B cell (primary cell): ENCODE measurements around the gene CHTOP. TPM values are rescaled to one million over a fixed set of nuclear protein-coding genes. Genes with fewer than 3 reads are reported as not detected.

Source experiments
- ATAC-seq: fragments of 200-7000 bp; cut with Tn5 transposase; one replicate; pipeline ENCODE4 v1.10.0; 2021; ENCODE audit warnings: low read depth, mild to moderate bottlenecking, moderate number of reproducible peaks, moderate library complexity
- CTCF ChIA-PET: fragments of 350-600 bp; sonication (Branson Sonifier 250); formaldehyde crosslinking; loops from one replicate; lab custom pipeline; 2021; ENCODE audit warnings: antibody characterized with exemption, inconsistent platforms; lab: Charles Lee
- POLR2A ChIA-PET: fragments of 350-600 bp; sonication (Branson Sonifier 250); formaldehyde crosslinking; loops from one replicate; lab custom pipeline; 2021; ENCODE audit warnings: antibody characterized with exemption; lab: Charles Lee
- DNase-seq: peaks from one replicate; pipeline ENCODE4 v3.0.0; 2013
- H2AFZ ChIP-seq: 2 replicates; pipeline ENCODE4 v1.6.1; 2012; ENCODE audit warnings: mild to moderate bottlenecking, low read depth, low read length; ENCODE audit not compliant: insufficient read depth, poor library complexity, severe bottlenecking
- H3K27ac ChIP-seq, 2 donors: 1 replicate in 1 of 2; 2 replicates in 1 of 2; pipeline ENCODE4 v1.5.1; 2012 to 2013; ENCODE audit warnings: low read length in 2 of 2, mild to moderate bottlenecking in 2 of 2, moderate library complexity in 1 of 2
- H3K27me3 ChIP-seq, 4 experiments: fragments of 200-600 bp in 1 of 4; sonication (generic) in 1 of 4; replicated peaks in 1 of 4; 1 replicate in 2 of 4; 2 replicates in 2 of 4; pipeline versions ENCODE4 v1.6.1 to v1.7.0; 2013 to 2016; ENCODE audit warnings: low read length in 3 of 4, mild to moderate bottlenecking in 2 of 4, mixed read lengths in 1 of 4, moderate library complexity in 1 of 4; ENCODE audit not compliant: insufficient read depth in 4 of 4, control insufficient read depth in 3 of 4; ENCODE audit errors: control extremely low read depth in 1 of 4
- H3K36me3 ChIP-seq, 2 experiments: replicated peaks in 1 of 2; 1 replicate in 1 of 2; 2 replicates in 1 of 2; pipeline versions ENCODE4 v1.6.1 to v1.7.1; 2013; ENCODE audit warnings: low read length in 1 of 2; ENCODE audit not compliant: insufficient read depth in 2 of 2, control insufficient read depth in 1 of 2; ENCODE audit errors: control extremely low read depth in 1 of 2, extremely low read depth in 1 of 2
- H3K4me1 ChIP-seq, 2 donors: fragments of 200-600 bp in 1 of 2; sonication (generic) in 1 of 2; 1 replicate in 1 of 2; 2 replicates in 1 of 2; pipeline versions ENCODE4 v1.5.1 to v1.6.1; 2013 to 2017; ENCODE audit warnings: low read length in 2 of 2; ENCODE audit not compliant: control insufficient read depth in 2 of 2, insufficient read depth in 2 of 2
- H3K4me2 ChIP-seq: replicated peaks from 2 replicates; pipeline ENCODE3; 2012; ENCODE audit warnings: mild to moderate bottlenecking, low read depth, low read length; ENCODE audit not compliant: poor library complexity, severe bottlenecking
- H3K4me3 ChIP-seq, 5 experiments: fragments of 200-600 bp in 1 of 5; sonication (generic) in 1 of 5; 1 replicate in 3 of 5; 2 replicates in 2 of 5; pipeline versions ENCODE4 v1.5.1 to v1.7.0; 2011 to 2016; ENCODE audit warnings: low read length in 4 of 5, mild to moderate bottlenecking in 4 of 5, low read depth in 2 of 5, control low read depth in 1 of 5, moderate library complexity in 1 of 5; ENCODE audit not compliant: insufficient read depth in 1 of 5; ENCODE audit errors: control extremely low read depth in 1 of 5, extremely low read depth in 1 of 5
- H3K79me2 ChIP-seq: fragments of 200-600 bp; sonication (generic); one replicate; pipeline ENCODE4 v1.6.0; 2016; ENCODE audit warnings: low read length; ENCODE audit not compliant: control insufficient read depth, insufficient read depth
- H3K9ac ChIP-seq: fragments of 200-600 bp; sonication (generic); 2 replicates; pipeline ENCODE4 v1.6.1; 2017; ENCODE audit warnings: mild to moderate bottlenecking, low read length, moderate library complexity
- H3K9me3 ChIP-seq, 3 donors: one replicate each; pipeline versions ENCODE4 v1.6.1 to v1.7.1; 2013; ENCODE audit warnings: low read length in 2 of 3; ENCODE audit not compliant: control insufficient read depth in 2 of 3, insufficient read depth in 1 of 3; ENCODE audit errors: control extremely low read depth in 1 of 3
- H4K20me1 ChIP-seq: 2 replicates; pipeline ENCODE4 v1.6.0; 2012; ENCODE audit warnings: mild to moderate bottlenecking, low read length; ENCODE audit not compliant: insufficient read depth, control insufficient read depth, poor library complexity, severe bottlenecking
- H3K27ac Mint-ChIP-seq: one replicate; pipeline ENCODE4 v1.8.0; 2021; ENCODE audit warnings: mixed read lengths
- H3K27me3 Mint-ChIP-seq: one replicate; pipeline ENCODE4 v1.8.0; 2021; ENCODE audit warnings: mixed read lengths
- H3K4me1 Mint-ChIP-seq: one replicate; pipeline ENCODE4 v1.8.0; 2021; ENCODE audit warnings: mixed read lengths
- H3K4me3 Mint-ChIP-seq: one replicate; pipeline ENCODE4 v1.8.0; 2021; ENCODE audit warnings: mixed read lengths
- H3K9me3 Mint-ChIP-seq: one replicate; pipeline ENCODE4 v1.8.0; 2022; ENCODE audit warnings: mixed read lengths; ENCODE audit not compliant: insufficient read depth
- CTCF ChIP-seq: fragments of 200-600 bp; IDR thresholded peaks from one replicate; pipeline ENCODE4 v1.8.0; 2022; ENCODE audit warnings: antibody characterized with exemption, mild to moderate bottlenecking
- EZH2 ChIP-seq: IDR thresholded peaks from 2 replicates; pipeline ENCODE4 v1.6.1; 2012; ENCODE audit warnings: borderline replicate concordance, low read depth, mild to moderate bottlenecking, moderate library complexity, low read length; ENCODE audit not compliant: insufficient read depth, poor library complexity, severe bottlenecking
- WGBS: methylation state at CpG from one replicate; pipeline ENCODE4 v1.1.5; 2013; ENCODE audit warnings: missing lambda C conversion rate; ENCODE audit not compliant: insufficient coverage; 5-methylcytosine and 5-hydroxymethylcytosine counted together
- intact Hi-C: fragments of 100-400 bp; cut with micrococcal nuclease; formaldehyde crosslinking; loops from one replicate; pipeline ENCODE4 v1.10.0; 2022
- polyA plus RNA-seq: library from polyadenylated mRNA; depleted of rRNA; stranded (reverse); fragments of >200 nt; gene quantifications from 2 replicates; pipeline ENCODE4 v1.2.3, GENCODE V29; 2012
- total RNA-seq, 2 donors: library from RNA; stranded (reverse); fragments of 120-200 nt in 1 of 2; gene quantifications; 1 replicate in 1 of 2; 2 replicates in 1 of 2; pipeline versions ENCODE4 v1.2.3 to v1.2.4, GENCODE V29; 2013 to 2022

Gene CHTOP
- total and polyA plus RNA-seq, 2 donors (not counting 1 experiment from before 2014, with no cell fraction given): 87.0 to 156 TPM

DNA sequence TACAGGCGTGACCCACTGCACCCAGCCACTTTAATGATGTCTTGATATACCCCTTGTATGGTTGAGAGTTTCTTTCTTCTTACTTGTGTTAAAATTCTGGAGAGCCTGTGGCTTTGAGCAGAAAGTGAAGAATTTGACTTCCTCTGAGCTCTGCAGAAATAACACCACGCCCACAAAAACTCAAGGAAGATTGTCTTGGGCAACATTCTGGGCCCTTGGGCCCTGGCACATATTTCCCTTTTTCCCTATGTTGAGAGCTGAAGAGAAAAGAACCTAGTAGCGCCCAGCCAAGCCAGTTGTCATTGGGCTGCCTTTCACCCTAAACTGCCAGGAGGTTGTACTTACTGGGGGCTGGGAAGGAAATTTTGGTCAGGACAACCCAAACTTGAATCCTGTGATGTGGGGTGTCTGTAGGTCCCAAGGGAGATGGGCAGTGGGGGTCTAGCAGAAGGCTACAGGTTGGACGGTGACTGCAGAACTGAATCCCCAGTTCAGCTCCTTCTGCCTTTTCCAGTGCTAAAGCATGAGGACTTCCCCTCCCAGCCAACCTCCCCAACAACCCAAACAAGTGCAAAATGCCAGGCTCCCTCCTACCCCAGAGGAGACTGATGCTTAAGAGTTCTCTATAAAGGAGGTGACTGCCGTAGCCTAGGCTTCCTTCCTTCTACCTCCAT is 12.9 kb downstream of the CHTOP start:
- Histone ChIP-seq H3K9me3 (no peaks in the 10 kb centered on the region), H3K79me2 (peaks cover 14% of the 10 kb centered on the region), H3K4me1 (no peaks in the 10 kb centered on the region), H3K27ac (peak overlapping the region in 1 of 2 donors; percentile 11), H3K9ac (no peak overlapping the region), H3K36me3 (peaks cover 24 to 59% of the 10 kb centered on the region in 2 experiments), H2AFZ (no peak overlapping the region), H3K4me3 (no peak overlapping the region), H3K27me3 (no peaks in the 10 kb centered on the region), H3K4me2 (no peak overlapping the region), H4K20me1 (peaks cover 12% of the 10 kb centered on the region)
- no peak for DNase-seq
- no peak overlapping the region for H3K4me3 Mint-ChIP-seq
- ChIA-PET CTCF (interaction anchor here (0.9 to 2.4 kb wide), 2 partner anchors 10 to 74 kb away, joined by 3 to 6 read pairs; no protein-coding TSS in a partner anchor), POLR2A (no interaction called here)
- no peak for TF ChIP-seq CTCF
- intact Hi-C loops: no loop called here
- no peak for ATAC-seq
- no peaks in the 10 kb centered on the region for H3K27me3 Mint-ChIP-seq
- H3K9me3 Mint-ChIP-seq: no peaks in the 10 kb centered on the region
- WGBS: no CpG with 5 or more reads among the region's 5 CpGs
- H3K27ac Mint-ChIP-seq: no peak overlapping the region
- peaks cover 13% of the 10 kb centered on the region for H3K4me1 Mint-ChIP-seq

GRCh38 chr1:153647346-153647714 is 13.5 kb downstream of the CHTOP start:
- Mint-ChIP-seq H3K27ac (no peak overlapping the region), H3K4me1 (peaks cover 10% of the 10 kb centered on the region), H3K4me3 (no peak overlapping the region), H3K27me3 (no peaks in the 10 kb centered on the region), H3K9me3 (no peaks in the 10 kb centered on the region)
- intact Hi-C loops: no loop called here
- Histone ChIP-seq H3K4me2 (no peak overlapping the region), H2AFZ (no peak overlapping the region), H3K9me3 (no peaks in the 10 kb centered on the region), H3K27me3 (no peaks in the 10 kb centered on the region), H3K9ac (no peak overlapping the region), H3K4me1 (no peaks in the 10 kb centered on the region), H3K79me2 (peaks cover 9% of the 10 kb centered on the region), H4K20me1 (peaks cover 8% of the 10 kb centered on the region), H3K4me3 (no peak overlapping the region), H3K27ac (peak overlapping the region in 1 of 2 donors; percentile 11), H3K36me3 (peaks cover 21 to 54% of the 10 kb centered on the region in 2 experiments)
- ChIA-PET CTCF (interaction anchor here (2.4 kb wide), 1 partner anchor 75 kb away, joined by 6 read pairs; no protein-coding TSS in a partner anchor), POLR2A (no interaction called here)
- 85% methylated on average over 2 of the region's 2 CpGs for WGBS
- DNase-seq (no peak), ATAC-seq (no peak)
- TF ChIP-seq CTCF: no peak
- no peak for TF ChIP-seq EZH2
